Psoas muscle (tissue), 8 donors: ENCODE results near the gene OR2G2. TPM values are rescaled to one million over a fixed set of nuclear protein-coding genes. Genes with fewer than 3 reads are reported as not detected.

Experiments used
- ATAC-seq, 4 donors: fragments of 200-7000 bp; cut with Tn5 transposase; one replicate each; pipeline ENCODE4 v1.9.1; 2020; ENCODE audit warnings: moderate library complexity in 3 of 4, mild to moderate bottlenecking in 2 of 4
- DNase-seq, 2 donors: peaks; one replicate each; pipeline ENCODE4 v3.0.0-alpha.2; 2020
- H3K27ac ChIP-seq: fragments of 200-600 bp; one replicate; pipeline ENCODE4 v1.8.0; 2022
- H3K27me3 ChIP-seq, 3 donors: fragments of 200-600 bp in 1 of 3; one replicate each; pipeline versions ENCODE4 v1.6.1 to v1.8.0; 2013 to 2022; ENCODE audit warnings: low read length in 2 of 3, mild to moderate bottlenecking in 2 of 3, moderate library complexity in 1 of 3; ENCODE audit not compliant: insufficient read depth in 3 of 3
- H3K36me3 ChIP-seq, 2 donors: fragments of 200-600 bp in 1 of 2; one replicate each; pipeline versions ENCODE4 v1.6.1 to v1.8.0; 2013 to 2022; ENCODE audit warnings: low read depth in 1 of 2, mild to moderate bottlenecking in 1 of 2, moderate library complexity in 1 of 2; ENCODE audit not compliant: insufficient read depth in 1 of 2
- H3K4me1 ChIP-seq: fragments of 200-600 bp; one replicate; pipeline ENCODE4 v1.8.0; 2022
- H3K4me3 ChIP-seq: fragments of 200-600 bp; one replicate; pipeline ENCODE4 v1.8.0; 2022; ENCODE audit warnings: mild to moderate bottlenecking
- H3K9me3 ChIP-seq: fragments of 200-600 bp; one replicate; pipeline ENCODE4 v1.8.0; 2022
- CTCF ChIP-seq: fragments of 200-600 bp; IDR thresholded peaks from one replicate; pipeline ENCODE4 v1.8.0; 2022; ENCODE audit warnings: antibody characterized with exemption
- WGBS, 3 donors: extraction: QIAGEN DNeasy Blood & Tissue Kit; methylation state at CpG; one replicate each; pipeline versions ENCODE4 v1.1.6 to v1.1.7; 2013; 5-methylcytosine and 5-hydroxymethylcytosine counted together
- intact Hi-C, 2 donors: fragments of 100-400 bp; cut with DNase I; formaldehyde crosslinking; loops; one replicate each; pipeline versions ENCODE4 v1.11.0 to v1.14.2; 2022
- long read RNA-seq, 2 donors: library from polyadenylated mRNA; unstranded; transcript quantifications; one replicate each; pipeline ENCODE4 v2.0.0, GENCODE V29; 2021
- polyA plus RNA-seq, 3 donors: library from polyadenylated mRNA; stranded (reverse); fragments of 200-250 nt; gene quantifications; one replicate each; pipeline ENCODE4 v1.2.3, GENCODE V29; 2013
- total RNA-seq, 4 donors: library from RNA; stranded (reverse); fragmentation: NEBNext Ultra II Directional in 2 of 4; extraction: Animal tissue kit (Norgen Biotek cat#: 25700) in 2 of 4; gene quantifications; one replicate each; pipeline versions ENCODE4 v1.2.1 to v1.2.4, GENCODE V29; 2021 to 2023
- donor health status: healthy with polysubstance abuse.
- donor health status: DM: no; HTN: no; CAD: no; lungs with moderate emphysema.
- donor health status: Bipolar disorder and iron deficiency.
- donor health status: healthy.
- donor health status: DM: yes; HTN: yes; CAD: no.
- donor health status: DM: no; HTN: no; CAD: no.
- donor health status: DM: no; HTN: no; CAD: no.
- donor health status: DM: yes; HTN: yes; CAD: no.

The OR2G2 gene, protein sequence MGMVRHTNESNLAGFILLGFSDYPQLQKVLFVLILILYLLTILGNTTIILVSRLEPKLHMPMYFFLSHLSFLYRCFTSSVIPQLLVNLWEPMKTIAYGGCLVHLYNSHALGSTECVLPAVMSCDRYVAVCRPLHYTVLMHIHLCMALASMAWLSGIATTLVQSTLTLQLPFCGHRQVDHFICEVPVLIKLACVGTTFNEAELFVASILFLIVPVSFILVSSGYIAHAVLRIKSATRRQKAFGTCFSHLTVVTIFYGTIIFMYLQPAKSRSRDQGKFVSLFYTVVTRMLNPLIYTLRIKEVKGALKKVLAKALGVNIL
- total RNA-seq (not detected), polyA plus RNA-seq (not detected)
- long read RNA-seq, donor 1 = 0 reads
- long read RNA-seq, donor 2 = 0 reads

GRCh38 chr1:247588060-247588459, at the start of gene OR2G2:
Gene OR2G2 (plus strand): TSS chr1:247588360. CDS start chr1:247588360, 0 bp downstream.
- DNase-seq (no peak), ATAC-seq (no peak)
- Histone ChIP-seq H3K27me3 (no peaks in the 10 kb centered on the region), H3K36me3 (no peaks in the 10 kb centered on the region), H3K4me1 (no peaks in the 10 kb centered on the region), H3K27ac (no peak within 1 kb of the TSS), H3K9me3 (no peaks in the 10 kb centered on the region), H3K4me3 (no peak within 1 kb of the TSS)
- intact Hi-C loops = no loop called here
- no peak for TF ChIP-seq CTCF
- 87 to 88% (median 88%) methylated on average over 2 of the region's 2 CpGs for WGBS, 3 donors

DNA sequence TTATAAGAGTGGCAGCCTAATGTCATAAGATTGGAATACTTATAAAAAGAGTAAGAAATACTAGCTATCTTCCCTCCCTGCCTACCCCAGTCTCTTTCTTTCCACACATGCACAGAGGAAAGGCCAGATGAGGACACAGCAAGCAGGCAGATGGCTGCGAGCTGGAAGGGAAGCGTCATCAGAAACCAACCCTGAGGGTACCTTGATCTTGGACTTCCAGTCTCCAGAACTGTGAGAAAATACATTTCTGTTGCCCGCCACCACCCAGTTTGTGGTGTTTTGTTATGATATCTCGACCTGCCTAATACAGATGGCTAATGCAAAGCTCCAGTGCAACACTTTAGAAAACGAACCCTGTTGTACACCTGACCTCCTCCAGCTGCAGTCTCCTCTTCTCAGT, 49.6 kb upstream of the OR2G2 start:
- no peak overlapping the region for H3K27ac ChIP-seq
- ATAC-seq = no peak
- no peak for TF ChIP-seq CTCF
- H3K4me1 ChIP-seq = no peaks in the 10 kb centered on the region
- no peak overlapping the region for H3K4me3 ChIP-seq
- no peaks in the 10 kb centered on the region for H3K27me3 ChIP-seq
- intact Hi-C loops = no loop called here
- no peaks in the 10 kb centered on the region for H3K9me3 ChIP-seq
- no peaks in the 10 kb centered on the region for H3K36me3 ChIP-seq
- WGBS, 3 donors = 82 to 84% (median 82%) methylated on average over 5 of the region's 5 CpGs
- DNase-seq = no peak

DNA sequence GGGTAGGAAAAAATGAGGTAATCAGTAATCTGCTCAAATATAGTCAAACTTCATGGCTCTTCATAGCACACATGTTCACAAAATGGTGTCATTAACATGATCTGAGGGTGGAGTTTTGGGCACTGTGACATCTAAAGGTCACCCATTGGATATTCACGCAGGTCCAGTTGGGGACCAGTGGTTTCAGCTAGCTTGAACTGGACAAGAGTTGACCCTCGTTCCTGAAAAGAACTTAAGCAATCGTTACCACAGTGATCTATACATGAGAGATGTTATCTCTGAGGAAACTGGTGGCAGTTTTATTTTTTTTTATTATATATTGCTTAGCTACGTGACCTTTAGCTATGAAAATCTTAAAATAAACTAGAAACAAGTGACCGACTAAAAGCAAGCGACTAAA, 48.9 kb upstream of the OR2G2 start:
- ATAC-seq = no peak
- Histone ChIP-seq H3K4me1 (no peaks in the 10 kb centered on the region), H3K27me3 (no peaks in the 10 kb centered on the region), H3K9me3 (no peaks in the 10 kb centered on the region), H3K36me3 (no peaks in the 10 kb centered on the region), H3K27ac (no peak overlapping the region), H3K4me3 (no peak overlapping the region)
- intact Hi-C loops = no loop called here
- DNase-seq = no peak
- TF ChIP-seq CTCF = no peak
- WGBS, 3 donors = 67 to 70% (median 68%) methylated on average over 6 of the region's 6 CpGs

- 26 to 39% (median 32%) methylated on average over 7 of the region's 7 CpGs for WGBS, 3 donors
- Histone ChIP-seq H3K9me3 (no peaks in the 10 kb centered on the region), H3K36me3 (no peaks in the 10 kb centered on the region), H3K27ac (no peak overlapping the region), H3K27me3 (no peaks in the 10 kb centered on the region), H3K4me3 (no peak overlapping the region), H3K4me1 (no peaks in the 10 kb centered on the region)
- ATAC-seq (no peak), DNase-seq (no peak)
- intact Hi-C loops = no loop called here
- TF ChIP-seq CTCF = no peak
These were observed 47.6 kb upstream of the OR2G2 start for GRCh38 chr1:247540581-247540980.

- 75 to 86% (median 79%) methylated on average over 3 of the region's 3 CpGs for WGBS, 3 donors
- no peak overlapping the region for H3K4me3 ChIP-seq
- no peak overlapping the region for H3K27ac ChIP-seq
- H3K4me1 ChIP-seq = no peaks in the 10 kb centered on the region
- intact Hi-C loops = no loop called here
- H3K9me3 ChIP-seq = no peaks in the 10 kb centered on the region
- no peak for TF ChIP-seq CTCF
- ATAC-seq = no peak
- no peaks in the 10 kb centered on the region for H3K36me3 ChIP-seq
- DNase-seq = no peak
- H3K27me3 ChIP-seq = no peaks in the 10 kb centered on the region
These were observed 45.3 kb upstream of the OR2G2 start for GRCh38 chr1:247542811-247543210.
